Omental fat pad (tissue), 4 donors: Measurements from ENCODE around the gene CCAR1. TPM values are rescaled to one million over a fixed set of nuclear protein-coding genes. Genes with fewer than 3 reads are reported as not detected.
"Not testable (repeated sequence)": the region's sequence is repeated elsewhere in the genome, so short reads cannot be mapped to it uniquely, and the experiment has no call there.

Experiments used
- ATAC-seq: fragments of 150-250 bp; one replicate; pipeline ENCODE4 v1.9.1; 2016; ENCODE audit warnings: mild to moderate bottlenecking, moderate library complexity; ENCODE audit not compliant: low FRiP score
- DNase-seq: peaks from one replicate; pipeline ENCODE4 v3.0.0-alpha.2; 2019; ENCODE audit warnings: low spot score
- total RNA-seq, 4 donors: library from RNA; depleted of rRNA; stranded (reverse); fragments of >200 nt; gene quantifications; one replicate each; pipeline ENCODE4 v1.1.0, GENCODE V29; 2016
- TF ChIP-seq, protein P1 (sequence below), 3 donors: fragments of 450-650 bp; IDR thresholded peaks; one replicate each; pipeline ENCODE4 v1.5.1; 2016 to 2017; ENCODE audit warnings: antibody characterized with exemption in 3 of 3, mild to moderate bottlenecking in 3 of 3, moderate library complexity in 2 of 3

Gene CCAR1
- total RNA-seq, 4 donors from 2014 or later: 46.1 to 64.8 (median 53.1) TPM

DNA sequence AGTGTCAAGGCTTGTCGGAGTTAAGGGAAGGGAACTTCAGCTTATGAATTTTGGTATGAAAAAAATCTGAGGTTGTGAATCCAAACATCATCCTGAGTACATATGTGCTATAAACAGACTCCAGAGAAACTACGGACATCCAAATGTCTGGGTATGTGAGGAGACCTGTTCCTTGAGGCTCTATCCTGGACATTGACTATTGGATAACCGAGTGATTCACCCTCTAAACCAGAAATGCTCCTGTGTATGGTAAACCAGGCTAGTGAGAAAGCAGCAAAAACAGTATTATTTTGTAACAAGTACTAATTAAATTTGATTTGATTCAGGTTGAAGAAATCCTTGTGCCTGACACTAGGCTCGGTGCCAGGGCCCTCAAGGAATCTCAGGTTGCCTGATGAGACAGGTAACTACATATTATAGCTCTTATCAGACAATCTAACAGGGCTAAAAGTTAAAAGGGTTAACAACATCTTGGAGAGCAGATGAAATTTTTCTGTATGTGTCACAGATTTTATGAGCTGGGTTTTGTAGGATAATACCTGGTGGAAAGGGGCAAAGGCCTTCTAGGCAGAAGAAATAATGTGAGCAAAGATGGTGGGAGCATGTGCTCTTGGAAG, 95.9 kb downstream of the CCAR1 start:
- DNase-seq (no peak), ATAC-seq (no peak)
- TF ChIP-seq, protein P1, sequence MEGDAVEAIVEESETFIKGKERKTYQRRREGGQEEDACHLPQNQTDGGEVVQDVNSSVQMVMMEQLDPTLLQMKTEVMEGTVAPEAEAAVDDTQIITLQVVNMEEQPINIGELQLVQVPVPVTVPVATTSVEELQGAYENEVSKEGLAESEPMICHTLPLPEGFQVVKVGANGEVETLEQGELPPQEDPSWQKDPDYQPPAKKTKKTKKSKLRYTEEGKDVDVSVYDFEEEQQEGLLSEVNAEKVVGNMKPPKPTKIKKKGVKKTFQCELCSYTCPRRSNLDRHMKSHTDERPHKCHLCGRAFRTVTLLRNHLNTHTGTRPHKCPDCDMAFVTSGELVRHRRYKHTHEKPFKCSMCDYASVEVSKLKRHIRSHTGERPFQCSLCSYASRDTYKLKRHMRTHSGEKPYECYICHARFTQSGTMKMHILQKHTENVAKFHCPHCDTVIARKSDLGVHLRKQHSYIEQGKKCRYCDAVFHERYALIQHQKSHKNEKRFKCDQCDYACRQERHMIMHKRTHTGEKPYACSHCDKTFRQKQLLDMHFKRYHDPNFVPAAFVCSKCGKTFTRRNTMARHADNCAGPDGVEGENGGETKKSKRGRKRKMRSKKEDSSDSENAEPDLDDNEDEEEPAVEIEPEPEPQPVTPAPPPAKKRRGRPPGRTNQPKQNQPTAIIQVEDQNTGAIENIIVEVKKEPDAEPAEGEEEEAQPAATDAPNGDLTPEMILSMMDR (IDR thresholded peaks at IDR 0.05): no peak

DNA sequence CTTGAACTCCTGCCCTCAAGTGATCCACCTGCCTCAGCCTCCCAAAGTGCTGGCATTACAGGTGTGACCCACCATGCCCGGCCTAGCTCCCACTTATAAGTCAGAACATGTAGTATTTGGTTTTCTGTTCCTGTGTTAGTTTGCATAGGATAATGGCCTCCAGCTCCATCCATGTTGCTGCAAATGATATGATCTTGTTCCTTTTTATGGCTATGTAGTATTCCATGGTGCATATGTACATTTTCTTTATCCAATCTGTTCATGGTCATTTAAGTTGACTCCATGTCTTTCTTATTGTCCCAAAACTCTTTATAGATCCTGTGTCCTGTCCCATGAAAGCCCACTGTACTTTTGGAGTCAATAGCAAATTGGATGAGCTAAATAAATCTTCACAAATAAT, 99.3 kb downstream of the CCAR1 start:
- ATAC-seq, DNase-seq: not testable (repeated sequence)

DNA sequence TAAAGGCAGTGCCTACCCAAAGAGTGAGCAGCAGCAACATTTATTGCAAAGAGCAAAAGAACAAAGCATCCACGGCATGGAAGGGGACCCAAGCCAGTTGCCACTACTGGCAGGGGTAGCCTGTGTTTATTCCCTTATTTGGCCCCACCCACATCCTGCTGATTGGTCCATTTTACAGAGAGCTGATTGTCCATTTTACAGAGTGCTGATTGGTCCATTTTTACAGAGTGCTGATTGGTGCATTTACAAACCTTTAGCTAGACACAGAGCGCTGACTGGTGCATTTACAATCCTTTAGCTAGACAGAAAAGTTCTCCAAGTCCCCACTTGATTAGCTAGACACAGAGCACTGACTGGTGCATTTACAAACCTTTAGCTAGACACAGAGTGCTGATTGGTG, 101.6 kb downstream of the CCAR1 start:
- ATAC-seq, DNase-seq: not testable (repeated sequence)

DNA sequence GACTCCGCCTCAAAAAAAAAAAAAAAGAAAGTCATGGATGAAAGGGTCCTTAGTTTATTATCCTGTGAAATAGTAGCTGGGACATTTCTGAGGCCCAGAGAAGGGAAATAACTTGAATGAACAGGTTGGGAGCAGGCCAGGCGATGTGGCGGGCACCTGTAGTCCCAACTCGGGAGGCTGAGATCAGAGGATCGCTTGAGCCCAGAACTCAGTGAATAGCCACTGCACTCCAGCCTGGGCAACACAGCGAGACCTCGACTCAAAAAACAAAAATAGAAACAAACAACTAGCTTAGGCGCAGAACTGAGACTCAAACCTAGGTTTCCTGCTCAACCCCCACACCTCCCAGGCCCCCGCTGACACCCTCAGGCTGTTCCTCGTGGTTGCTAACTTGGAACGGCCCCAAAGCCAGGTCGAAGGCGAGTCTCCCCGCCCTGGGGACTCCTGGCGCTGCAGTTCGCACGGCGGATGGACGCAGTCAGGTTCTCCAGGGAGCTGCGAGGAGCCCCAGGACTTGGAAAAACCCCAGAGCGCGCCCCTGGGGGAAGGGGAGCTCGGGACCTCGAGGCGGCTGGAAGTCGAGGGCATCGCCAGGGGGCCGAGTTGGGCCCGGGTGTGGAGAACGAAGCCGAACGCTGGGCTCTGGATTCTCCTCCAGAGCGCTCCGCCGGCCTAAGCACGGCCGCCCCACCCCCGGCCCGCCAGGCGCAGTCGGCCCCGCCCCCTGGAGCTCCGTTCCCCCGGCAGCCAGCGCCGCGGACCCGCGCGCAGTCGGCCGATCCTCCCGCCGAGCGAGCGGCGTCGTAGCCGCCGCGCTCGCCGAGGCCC, 105.9 kb downstream of the CCAR1 start, which contains the start of gene STOX1:
Gene STOX1 (plus strand): TSS at position 768 of the 828 bp plus-strand sequence. CDS start 93 bp downstream, outside the sequence.
- ATAC-seq: peak; percentile 88
- TF ChIP-seq, protein P1 (IDR thresholded peaks at IDR 0.05): no peak
- DNase-seq: no peak

DNA sequence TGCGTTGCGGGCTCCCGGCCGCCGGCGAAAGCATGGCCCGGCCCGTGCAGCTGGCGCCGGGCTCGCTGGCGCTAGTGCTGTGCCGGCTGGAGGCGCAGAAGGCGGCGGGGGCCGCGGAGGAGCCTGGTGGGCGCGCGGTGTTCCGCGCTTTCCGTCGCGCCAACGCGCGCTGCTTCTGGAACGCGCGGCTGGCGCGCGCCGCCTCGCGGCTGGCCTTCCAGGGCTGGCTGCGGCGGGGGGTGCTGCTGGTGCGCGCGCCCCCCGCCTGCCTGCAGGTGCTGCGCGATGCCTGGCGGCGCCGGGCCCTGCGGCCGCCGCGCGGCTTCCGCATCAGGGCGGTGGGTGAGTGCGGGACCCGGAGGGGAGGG, 106.5 kb downstream of the CCAR1 start:
- peak; percentile 46 for ATAC-seq
- not testable (repeated sequence) for DNase-seq

DNA sequence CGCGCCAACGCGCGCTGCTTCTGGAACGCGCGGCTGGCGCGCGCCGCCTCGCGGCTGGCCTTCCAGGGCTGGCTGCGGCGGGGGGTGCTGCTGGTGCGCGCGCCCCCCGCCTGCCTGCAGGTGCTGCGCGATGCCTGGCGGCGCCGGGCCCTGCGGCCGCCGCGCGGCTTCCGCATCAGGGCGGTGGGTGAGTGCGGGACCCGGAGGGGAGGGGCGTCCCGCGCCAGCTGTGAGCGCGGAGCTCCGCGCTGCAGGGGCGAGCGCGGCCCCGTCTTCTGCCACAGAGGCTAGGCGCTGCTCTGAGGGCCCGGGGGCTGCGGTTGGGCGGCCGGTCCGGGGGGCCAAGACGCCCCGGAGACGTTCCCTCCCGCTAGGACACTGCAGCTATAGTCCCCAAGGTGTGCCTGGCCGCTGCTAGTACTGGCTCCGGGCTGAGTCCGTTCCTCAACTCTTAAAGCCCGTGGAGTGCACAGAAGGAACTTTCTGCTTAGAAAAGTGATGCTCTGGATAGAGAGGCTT, 107.1 kb downstream of the CCAR1 start:
- ATAC-seq: peak; percentile 58
- DNase-seq: not testable (repeated sequence)

DNA sequence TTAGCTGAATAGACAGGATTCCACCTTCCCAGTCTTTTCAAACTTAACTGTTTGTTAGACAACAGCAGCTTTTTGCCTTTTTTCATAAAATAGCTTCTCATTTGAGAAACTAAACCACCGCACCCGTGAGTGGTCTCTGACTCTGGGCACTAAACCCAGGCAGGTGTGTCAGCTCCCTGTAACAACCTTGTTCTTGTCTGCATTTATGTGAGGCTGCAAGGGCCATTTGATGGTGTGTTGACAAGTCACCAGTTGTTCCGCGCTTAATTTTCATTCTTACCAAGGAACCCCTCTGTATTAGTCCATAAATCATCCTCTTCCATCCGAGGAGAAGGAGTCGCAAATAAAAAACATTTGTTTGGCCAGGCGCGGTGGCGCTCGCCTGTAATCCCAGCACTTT, 107.8 kb downstream of the CCAR1 start:
- no peak for ATAC-seq
- TF ChIP-seq, protein P1 (IDR thresholded peaks at IDR 0.05): no peak

DNA sequence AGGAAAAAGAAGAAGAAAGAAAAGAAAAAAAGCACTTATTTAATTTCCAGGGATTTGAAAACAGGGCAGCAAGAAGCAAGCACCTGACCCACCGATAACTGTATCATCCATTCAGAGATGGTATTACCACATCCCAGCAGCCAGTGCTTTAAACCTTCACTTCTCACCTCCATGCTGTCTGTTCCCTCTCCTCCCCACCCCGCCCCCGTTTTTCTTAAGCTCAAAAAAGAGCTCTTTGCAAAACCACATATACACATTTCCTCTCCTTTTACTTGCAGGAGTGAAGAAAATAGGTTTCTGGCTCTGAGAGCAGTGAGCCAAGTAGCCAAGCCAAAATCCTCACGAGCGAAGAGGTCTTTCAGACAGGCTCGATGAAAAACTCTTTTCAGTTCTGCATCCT, 108.5 kb downstream of the CCAR1 start:
- TF ChIP-seq, protein P1 (IDR thresholded peaks at IDR 0.05): no peak
- no peak for DNase-seq
- no peak for ATAC-seq

More for the DNA sequence above, 107.8 kb downstream of the CCAR1 start:
- DNase-seq: no peak

DNA sequence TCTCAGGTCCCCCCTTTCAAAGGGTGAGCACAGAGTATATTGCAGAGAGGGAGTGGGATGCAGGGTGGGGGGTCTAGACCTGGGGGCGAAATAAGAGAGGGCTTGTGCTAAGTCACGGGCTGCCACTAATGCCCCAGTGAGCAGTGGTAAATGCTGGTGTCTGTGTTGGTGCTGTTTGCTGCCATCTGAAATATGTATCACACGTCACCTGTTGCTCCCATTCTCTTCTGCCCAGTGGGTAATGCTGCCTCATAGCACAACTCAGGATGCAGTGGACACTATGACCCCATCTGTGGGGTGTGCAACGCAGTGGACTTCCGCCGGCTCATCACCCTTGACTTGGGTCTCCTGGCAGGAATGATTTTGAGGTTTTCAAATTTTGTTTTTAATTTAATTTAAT, 108.9 kb downstream of the CCAR1 start:
- ATAC-seq (no peak), DNase-seq (no peak)
- TF ChIP-seq, protein P1 (IDR thresholded peaks at IDR 0.05): no peak
